Measurements from ENCODE around the gene ARHGEF9.
"Not testable (repeated sequence)": the region's sequence is repeated elsewhere in the genome, so short reads cannot be mapped to it uniquely, and the experiment has no call there.

ARHGEF9 gene

DNA sequence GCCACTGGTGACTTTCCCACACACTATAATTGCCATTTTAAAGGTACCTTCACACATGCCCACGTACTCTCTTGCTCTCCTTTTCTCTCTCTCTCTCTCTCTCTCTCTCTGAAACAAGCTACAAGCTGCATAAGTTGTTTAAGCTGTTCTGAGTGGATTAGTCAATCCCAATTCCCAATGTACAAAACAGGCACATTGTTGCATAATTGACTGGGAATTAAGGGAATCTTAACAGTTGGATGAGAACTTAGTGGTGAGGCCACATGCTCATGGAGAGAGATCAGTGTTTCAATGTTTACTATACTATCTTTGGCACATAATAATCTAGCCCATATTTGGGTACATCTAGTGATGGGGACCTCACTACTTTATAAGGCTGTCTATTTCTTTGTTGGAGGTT lies 123.3 kb downstream of the ARHGEF9 start:
- DNase-seq (ENCODE audit: low read depth in 2 of 2): no peak

DNA sequence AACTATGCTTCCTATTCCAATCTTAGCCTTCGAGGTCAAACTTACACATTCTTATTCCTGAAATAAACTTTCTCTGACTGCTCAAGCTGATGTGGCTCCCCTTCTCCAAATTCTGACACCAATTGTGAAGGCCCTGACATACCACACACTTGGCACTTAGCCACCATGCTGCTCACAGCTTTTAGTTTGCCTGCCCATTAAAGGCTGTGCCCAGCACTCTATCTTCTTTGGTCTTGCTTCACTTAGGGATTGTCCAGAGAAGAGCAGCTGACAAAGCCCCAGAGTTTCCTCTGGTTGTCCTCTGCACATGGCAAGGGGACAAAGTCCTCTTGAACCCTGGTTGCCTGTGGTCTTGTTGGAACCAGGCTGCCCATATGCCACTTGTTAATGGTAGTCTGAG lies 126.1 kb downstream of the ARHGEF9 start:
- no peak for DNase-seq (ENCODE audit: low read depth in 2 of 2)

DNA sequence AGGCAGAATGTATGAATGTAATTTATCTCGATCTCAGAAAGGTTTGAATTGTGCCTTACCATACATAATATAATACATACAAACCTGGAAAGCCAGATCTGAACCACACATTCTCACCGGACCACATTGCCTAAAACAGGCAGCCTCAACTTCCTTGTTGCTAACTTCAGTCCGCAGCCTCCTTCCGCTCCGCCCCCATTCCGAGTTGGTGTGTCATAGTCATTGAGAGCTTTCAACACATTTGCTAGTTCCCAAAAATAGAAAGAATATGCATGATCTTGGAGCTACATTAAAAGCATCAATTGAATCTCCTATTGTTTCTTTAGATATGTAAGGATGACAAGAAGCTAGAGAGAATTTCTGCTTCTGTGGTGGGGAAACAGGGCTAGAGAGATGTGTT lies 127.2 kb downstream of the ARHGEF9 start:
- no peak for DNase-seq (ENCODE audit: low read depth in 2 of 2)

DNA sequence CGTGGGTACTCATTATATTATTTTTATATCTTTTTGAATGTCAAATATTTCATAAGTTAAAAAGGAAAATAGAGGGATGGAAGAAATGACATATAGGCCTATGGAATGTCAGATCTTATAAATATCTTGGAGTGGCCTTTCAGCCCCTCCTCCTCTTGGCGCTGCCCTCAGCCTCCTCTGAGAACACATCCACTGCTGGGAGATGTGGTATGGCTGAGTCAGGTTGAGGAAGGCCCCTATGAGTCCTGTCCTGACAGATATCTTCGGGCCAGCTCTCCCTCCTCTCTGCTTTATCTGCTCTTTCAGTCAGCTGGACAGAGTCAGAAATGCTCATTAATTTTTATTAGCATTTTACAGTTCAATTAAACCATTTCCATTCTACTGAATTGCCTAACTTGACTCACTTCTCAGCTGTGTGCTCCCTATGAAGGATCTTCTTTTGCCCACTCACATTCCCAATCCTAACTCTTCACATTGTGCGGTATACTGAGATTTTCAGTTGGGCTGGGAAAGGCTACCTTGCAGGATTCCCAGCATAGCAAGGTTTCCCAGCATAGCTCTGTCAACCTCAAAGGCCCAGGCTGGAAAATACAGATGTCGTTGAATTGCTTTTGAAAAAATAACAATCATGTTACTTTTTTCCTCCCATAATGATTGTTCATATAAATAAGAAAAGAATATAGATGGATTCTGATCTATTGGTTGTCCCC lies 128.0 kb downstream of the ARHGEF9 start:
- no peak for DNase-seq (ENCODE audit: low read depth in 2 of 2)

DNA sequence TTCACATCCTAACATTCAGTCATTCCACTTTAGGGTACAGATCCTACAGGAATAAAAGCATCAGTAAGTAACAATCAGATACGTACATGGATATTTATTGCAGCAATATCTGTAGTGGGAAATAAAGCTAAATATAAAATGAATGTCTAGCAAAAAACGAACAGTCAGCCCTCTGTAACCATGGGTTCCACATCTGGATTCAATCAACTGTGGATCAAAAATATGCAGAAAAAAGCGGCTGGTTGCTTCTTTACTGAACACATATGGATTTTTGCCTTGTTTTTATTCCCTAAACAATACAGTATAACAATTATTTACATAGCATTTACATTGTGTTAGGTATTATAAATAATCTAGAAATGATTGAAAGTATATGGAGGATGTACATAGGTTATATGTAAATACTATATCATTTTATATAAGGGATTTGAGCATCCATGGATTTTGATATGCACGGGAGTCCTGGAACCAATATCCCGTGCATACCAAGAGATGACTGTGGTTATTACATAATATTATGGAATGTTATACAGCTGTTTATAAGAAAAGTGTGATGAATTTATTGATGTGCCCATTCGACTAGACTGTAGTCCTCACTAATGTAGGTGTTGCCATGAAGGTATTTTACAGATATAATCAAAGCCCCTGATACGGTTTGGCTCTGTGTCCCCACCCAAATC lies 132.8 kb downstream of the ARHGEF9 start:
- DNase-seq (ENCODE audit: low read depth in 2 of 2): no peak

DNA sequence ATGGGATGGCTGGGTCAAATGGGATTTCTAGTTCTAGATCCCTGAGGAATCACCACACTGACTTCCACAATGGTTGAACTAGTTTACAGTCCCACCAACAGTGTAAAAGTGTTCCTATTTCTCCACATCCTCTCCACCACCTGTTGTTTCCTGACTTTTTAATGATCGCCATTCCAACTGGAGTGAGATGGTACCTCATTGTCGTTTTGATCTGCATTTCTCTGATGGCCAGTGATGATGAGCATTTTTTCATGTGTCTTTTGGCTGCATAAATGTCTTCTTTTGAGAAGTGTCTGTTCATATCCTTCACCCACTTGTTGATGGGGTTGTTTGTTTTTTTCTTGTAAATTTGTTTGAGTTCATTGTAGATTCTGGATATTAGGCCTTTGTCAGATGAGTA lies 139.3 kb downstream of the ARHGEF9 start:
- DNase-seq (ENCODE audit: low read depth in 2 of 2): not testable (repeated sequence)

DNA sequence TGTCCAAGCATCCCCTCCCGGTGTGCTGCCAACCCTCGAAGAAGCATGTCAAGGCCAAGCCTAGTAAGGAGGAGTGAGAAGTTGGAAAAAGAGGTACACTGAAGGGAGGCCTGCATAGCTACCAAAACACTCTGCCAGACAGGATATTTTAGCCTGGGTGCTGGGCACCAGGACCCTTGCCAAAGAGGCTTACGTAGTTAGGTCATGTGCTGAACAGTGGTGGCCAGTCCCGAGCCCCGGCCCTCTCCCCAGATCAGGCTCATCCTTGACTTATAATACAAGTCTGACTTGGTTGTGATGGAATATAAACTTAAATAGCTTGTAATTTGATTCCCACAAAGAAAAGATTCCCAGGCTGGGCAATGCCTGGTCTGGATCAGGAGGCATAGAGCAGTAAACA lies 149.3 kb downstream of the ARHGEF9 start:
- DNase-seq (ENCODE audit: low read depth in 2 of 2): no peak

DNA sequence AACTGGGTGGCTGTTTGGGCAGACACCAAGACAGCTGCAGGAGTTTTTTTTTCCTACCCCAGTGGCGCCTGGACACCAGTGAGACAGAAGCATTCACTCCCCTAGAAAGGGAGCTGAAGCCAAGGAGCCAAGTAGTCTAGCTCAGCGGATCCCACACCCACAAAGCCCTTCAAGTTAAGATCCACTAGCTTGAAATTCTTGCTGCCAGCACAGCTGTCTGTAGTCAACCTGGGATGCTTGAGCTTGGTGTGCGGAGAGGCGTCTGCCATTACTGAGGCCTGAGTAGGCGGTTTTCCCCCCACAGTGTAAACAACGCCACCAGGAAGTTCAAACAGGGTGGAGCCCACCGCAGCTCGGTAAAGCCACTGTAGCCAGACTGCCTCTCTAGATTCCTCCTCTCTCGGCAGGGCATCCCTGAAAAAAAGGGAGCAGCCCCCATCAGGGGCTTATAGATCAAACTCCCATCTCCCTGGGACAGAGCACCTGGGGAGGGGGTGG lies 171.4 kb downstream of the ARHGEF9 start:
- no peak for DNase-seq (ENCODE audit: low read depth in 2 of 2)

DNA sequence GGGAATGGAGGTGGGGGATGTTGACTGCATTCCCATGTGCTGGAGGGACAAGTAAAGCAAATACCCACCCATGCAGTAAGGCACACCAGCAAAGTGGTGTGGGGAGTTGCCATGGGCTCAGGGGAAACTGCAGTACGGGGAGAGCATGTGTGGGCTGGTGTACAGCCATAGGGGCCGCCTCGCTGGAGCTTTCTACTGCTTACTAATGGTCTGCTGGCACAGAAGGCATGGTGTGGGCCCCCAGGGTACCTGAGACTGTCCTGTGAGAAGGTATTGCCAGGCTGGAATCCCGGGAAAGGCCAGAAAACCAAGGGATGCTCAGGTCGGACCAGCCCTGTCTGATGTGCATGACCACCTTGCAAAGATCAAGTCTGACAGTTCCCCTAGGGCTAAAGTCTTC lies 199.1 kb downstream of the ARHGEF9 start:
- DNase-seq (ENCODE audit: low read depth in 2 of 2): no peak
